Gastrocnemius medialis (tissue), 4 donors: Measurements from ENCODE around the gene LMCD1.

ENCODE experiments used
- POLR2A ChIP-seq, 2 donors: fragments of 450-650 bp; IDR thresholded peaks; one replicate each; pipeline ENCODE4 v1.6.1; 2017; ENCODE audit warnings: antibody characterized with exemption in 2 of 2, mild to moderate bottlenecking in 2 of 2, moderate library complexity in 2 of 2
- TF ChIP-seq, protein P1 (sequence below), 5 experiments: fragments of 450-650 bp in 3 of 5; fragments of 200-600 bp in 2 of 5; sonication (generic) in 2 of 5; IDR thresholded peaks in 4 of 5; conservative IDR thresholded peaks in 1 of 5; 1 replicate in 4 of 5; 2 replicates in 1 of 5; pipeline ENCODE4 v1.5.1; 2016 to 2019; ENCODE audit warnings: antibody characterized with exemption in 5 of 5, mild to moderate bottlenecking in 3 of 5, moderate library complexity in 3 of 5

DNA sequence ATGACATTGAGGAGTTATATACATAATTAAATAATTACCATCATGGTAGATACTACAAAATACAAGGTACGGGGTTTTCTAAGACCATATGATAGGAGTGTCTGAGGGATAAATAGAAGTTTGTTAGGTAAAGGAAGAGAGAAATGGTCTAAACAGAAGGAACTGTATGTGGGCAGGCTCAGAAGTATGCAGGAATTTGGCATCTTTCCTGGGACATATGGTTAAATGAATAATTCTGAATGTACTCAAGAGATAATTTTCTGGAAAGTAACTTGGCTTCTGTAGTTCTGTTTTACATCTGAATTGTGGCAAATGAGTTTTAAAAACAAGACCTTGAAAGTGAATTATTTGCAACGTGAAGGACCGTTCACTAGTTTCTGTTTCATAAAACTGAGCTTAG lies 17.5 kb downstream of the LMCD1 start:
- TF ChIP-seq, protein P1, sequence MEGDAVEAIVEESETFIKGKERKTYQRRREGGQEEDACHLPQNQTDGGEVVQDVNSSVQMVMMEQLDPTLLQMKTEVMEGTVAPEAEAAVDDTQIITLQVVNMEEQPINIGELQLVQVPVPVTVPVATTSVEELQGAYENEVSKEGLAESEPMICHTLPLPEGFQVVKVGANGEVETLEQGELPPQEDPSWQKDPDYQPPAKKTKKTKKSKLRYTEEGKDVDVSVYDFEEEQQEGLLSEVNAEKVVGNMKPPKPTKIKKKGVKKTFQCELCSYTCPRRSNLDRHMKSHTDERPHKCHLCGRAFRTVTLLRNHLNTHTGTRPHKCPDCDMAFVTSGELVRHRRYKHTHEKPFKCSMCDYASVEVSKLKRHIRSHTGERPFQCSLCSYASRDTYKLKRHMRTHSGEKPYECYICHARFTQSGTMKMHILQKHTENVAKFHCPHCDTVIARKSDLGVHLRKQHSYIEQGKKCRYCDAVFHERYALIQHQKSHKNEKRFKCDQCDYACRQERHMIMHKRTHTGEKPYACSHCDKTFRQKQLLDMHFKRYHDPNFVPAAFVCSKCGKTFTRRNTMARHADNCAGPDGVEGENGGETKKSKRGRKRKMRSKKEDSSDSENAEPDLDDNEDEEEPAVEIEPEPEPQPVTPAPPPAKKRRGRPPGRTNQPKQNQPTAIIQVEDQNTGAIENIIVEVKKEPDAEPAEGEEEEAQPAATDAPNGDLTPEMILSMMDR (IDR thresholded peaks at IDR 0.05 in 4 of 5, conservative IDR thresholded peaks at IDR 0.05 in 1 of 5): no peak
- TF ChIP-seq POLR2A (IDR thresholded peaks at IDR 0.05): no peak
